Measurements from ENCODE around the gene QDPR. TPM values are rescaled to one million over a fixed set of nuclear protein-coding genes. Genes with fewer than 3 reads are reported as not detected.

The QDPR gene
- total and polyA plus RNA-seq, 10 of the 15 experiments (the other 5 are each of a cell fraction or from before 2014, with no cell fraction given) = 3.0 to 27.7 (median 11.8) TPM

- no peak for TF ChIP-seq POU2F2 (IDR thresholded peaks at IDR 0.05; ENCODE audit: borderline replicate concordance, low read depth, low read length)
- TF ChIP-seq CEBPB (IDR thresholded peaks at IDR 0.05; ENCODE audit: borderline replicate concordance in 1 of 2, low read depth in 2 of 2, low read length in 2 of 2) = no peak
- no peak for TF ChIP-seq RBBP5 (conservative IDR thresholded peaks at IDR 0.05)
- peak; percentile 65 for TF ChIP-seq POLR2A (IDR thresholded peaks at IDR 0.05; ENCODE audit: low read depth, low read length)
- no peak for TF ChIP-seq GABPA (IDR thresholded peaks at IDR 0.05; ENCODE audit: low read depth)
- no peak for TF ChIP-seq NR2C2 (IDR thresholded peaks at IDR 0.05; ENCODE audit: borderline replicate concordance, control insufficient read depth, insufficient read length, low read depth)
- TF ChIP-seq ZBTB40 (IDR thresholded peaks at IDR 0.05; ENCODE audit: borderline replicate concordance) = no peak
- no peak for TF ChIP-seq ZBTB11 (CRISPR knock-in tag; IDR thresholded peaks at IDR 0.05)
- no peak for TF ChIP-seq BCL3 (IDR thresholded peaks at IDR 0.05; ENCODE audit: borderline replicate concordance, insufficient read depth, low read depth, low read length, poor library complexity, severe bottlenecking)
- no peak for TF ChIP-seq CREM (IDR thresholded peaks at IDR 0.05; ENCODE audit: low read depth)
- no peak for TF ChIP-seq TARDBP (IDR thresholded peaks at IDR 0.05; ENCODE audit: borderline replicate concordance)
- no peak for TF ChIP-seq ZNF274 (IDR thresholded peaks at IDR 0.05; ENCODE audit: insufficient read depth, insufficient read length)
- TF ChIP-seq TCF12 (IDR thresholded peaks at IDR 0.05; ENCODE audit: low read depth, low read length) = no peak
- TF ChIP-seq SKIL (IDR thresholded peaks at IDR 0.05; ENCODE audit: low read depth, poor library complexity, severe bottlenecking) = no peak
- TF ChIP-seq ESRRA (IDR thresholded peaks at IDR 0.05; ENCODE audit: low read length) = no peak
- peak; percentile 29; the same call in 1 of the 2 replicates for TF ChIP-seq NR2F1 (conservative IDR thresholded peaks at IDR 0.05)
- no peak for TF ChIP-seq PAX8 (IDR thresholded peaks at IDR 0.05)
Observed at GRCh38 chr4:17511950-17512795, at the start of gene QDPR (continued).
